ENCODE results near the gene ABCA13.

Gene ABCA13

GRCh38 chr7:48321319-48322010 is 150.2 kb downstream of the ABCA13 start:
- intact Hi-C loops (cut with DNase I) = no loop called here
- no peak for DNase-seq

GRCh38 chr7:48337012-48337621 is 165.9 kb downstream of the ABCA13 start:
- intact Hi-C loops (cut with DNase I) = no loop called here
- DNase-seq = peak in 23 of 42 donors; percentile 5 to 68 (median 39)

GRCh38 chr7:48337781-48338180 is 166.5 kb downstream of the ABCA13 start:
- intact Hi-C loops (cut with DNase I) = no loop called here
- no peak for DNase-seq

- intact Hi-C loops (cut with DNase I) = no loop called here
- DNase-seq = no peak
Measured at GRCh38 chr7:48347230-48347825, 176.1 kb downstream of the ABCA13 start.

- intact Hi-C loops (cut with DNase I) = no loop called here
Measured at GRCh38 chr7:48350515-48350914, 179.3 kb downstream of the ABCA13 start.

GRCh38 chr7:48351900-48352299 is 180.6 kb downstream of the ABCA13 start:
- intact Hi-C loops (cut with DNase I) = no loop called here
- no peak for DNase-seq

More at GRCh38 chr7:48350515-48350914, 179.3 kb downstream of the ABCA13 start:
- no peak for DNase-seq

GRCh38 chr7:48355346-48355745 is 184.1 kb downstream of the ABCA13 start:
- DNase-seq = no peak
- intact Hi-C loops (cut with DNase I) = no loop called here

- DNase-seq = no peak
- intact Hi-C loops (cut with DNase I) = no loop called here
Measured at GRCh38 chr7:48360574-48360973, 189.3 kb downstream of the ABCA13 start.

GRCh38 chr7:48363174-48363573 is 191.9 kb downstream of the ABCA13 start:
- DNase-seq = no peak
- intact Hi-C loops (cut with DNase I) = no loop called here

- intact Hi-C loops (cut with DNase I) = no loop called here
- DNase-seq = no peak
Measured at GRCh38 chr7:48365010-48365409, 193.8 kb downstream of the ABCA13 start.

- DNase-seq = peak in 3 of 42 donors; percentile 18 to 27 (median 24)
- intact Hi-C loops (cut with DNase I) = no loop called here
Measured at GRCh38 chr7:48366096-48366495, 194.8 kb downstream of the ABCA13 start.

GRCh38 chr7:48376263-48376662 is 205.0 kb downstream of the ABCA13 start:
- intact Hi-C loops (cut with DNase I) = no loop called here
- DNase-seq = no peak

GRCh38 chr7:48380921-48381320 is 209.7 kb downstream of the ABCA13 start:
- peak in 1 of 42 donors; percentile 19 for DNase-seq
- intact Hi-C loops (cut with DNase I) = no loop called here

- intact Hi-C loops (cut with DNase I) = no loop called here
- DNase-seq = no peak
Measured at GRCh38 chr7:48381571-48381970, 210.3 kb downstream of the ABCA13 start.

- DNase-seq = no peak
- intact Hi-C loops (cut with DNase I) = no loop called here
Measured at GRCh38 chr7:48384180-48384752, 213.0 kb downstream of the ABCA13 start.

- intact Hi-C loops (cut with DNase I) = no loop called here
- no peak for DNase-seq
Measured at GRCh38 chr7:48387932-48388331, 216.7 kb downstream of the ABCA13 start.

- no peak for DNase-seq
- intact Hi-C loops (cut with DNase I) = no loop called here
Measured at GRCh38 chr7:48388911-48389310, 217.7 kb downstream of the ABCA13 start.

- DNase-seq = no peak
- intact Hi-C loops (cut with DNase I) = no loop called here
Measured at GRCh38 chr7:48389977-48390376, 218.7 kb downstream of the ABCA13 start.

GRCh38 chr7:48390388-48391327 is 219.4 kb downstream of the ABCA13 start:
- intact Hi-C loops (cut with DNase I) = no loop called here
- DNase-seq = peak in 2 of 42 donors; percentile 24 to 34
